GM12872 (cell line): ENCODE measurements around the gene SLC9A5.

Source experiments
- CTCF ChIP-seq: IDR thresholded peaks from 3 replicates; pipeline ENCODE4 v1.5.1; 2011; ENCODE audit warnings: low read depth, mild to moderate bottlenecking, low read length, moderate library complexity; ENCODE audit not compliant: insufficient read depth

The SLC9A5 gene

GRCh38 chr16:67226295-67226803, 22.4 kb upstream of the SLC9A5 start:
- no peak for TF ChIP-seq CTCF

- 0 out of 3 replicates have a peak, but pooled peaks have one; percentile 24 for TF ChIP-seq CTCF
These were observed 21.8 kb upstream of the SLC9A5 start, which contains the start of gene TMEM208 for GRCh38 chr16:67226804-67227566. TMEM208 (plus strand) TSS chr16:67227130; CDS start chr16:67227219, 89 bp downstream.

- no peak for TF ChIP-seq CTCF
These were observed 21.2 kb upstream of the SLC9A5 start for GRCh38 chr16:67227567-67227921.

- no peak for TF ChIP-seq CTCF
These were observed 20.6 kb upstream of the SLC9A5 start for GRCh38 chr16:67228034-67228785.

GRCh38 chr16:67228905-67229304, 19.9 kb upstream of the SLC9A5 start:
- TF ChIP-seq CTCF: no peak

- TF ChIP-seq CTCF: no peak
These were observed 18.6 kb upstream of the SLC9A5 start for GRCh38 chr16:67229906-67230808.
